ENCODE measurements around the gene NECAP2.
"Not testable (repeated sequence)": the region's sequence is repeated elsewhere in the genome, so short reads cannot be mapped to it uniquely, and the experiment has no call there.

- TF ChIP-seq SP1 (IDR thresholded peaks at IDR 0.05); FOXM1 (IDR thresholded peaks at IDR 0.05; ENCODE audit: borderline replicate concordance); ARNT (IDR thresholded peaks at IDR 0.05); TARDBP (IDR thresholded peaks at IDR 0.05); NFRKB (IDR thresholded peaks at IDR 0.05); HDGF (IDR thresholded peaks at IDR 0.05; ENCODE audit: borderline replicate concordance); ZNF384 (IDR thresholded peaks at IDR 0.05); BHLHE40 (IDR thresholded peaks at IDR 0.05; ENCODE audit: borderline replicate concordance): not testable (repeated sequence)
Observed at GRCh38 chr1:16493731-16494130, 53.2 kb downstream of the NECAP2 start.
